Measurements from ENCODE around the gene UBE3C.

DNA sequence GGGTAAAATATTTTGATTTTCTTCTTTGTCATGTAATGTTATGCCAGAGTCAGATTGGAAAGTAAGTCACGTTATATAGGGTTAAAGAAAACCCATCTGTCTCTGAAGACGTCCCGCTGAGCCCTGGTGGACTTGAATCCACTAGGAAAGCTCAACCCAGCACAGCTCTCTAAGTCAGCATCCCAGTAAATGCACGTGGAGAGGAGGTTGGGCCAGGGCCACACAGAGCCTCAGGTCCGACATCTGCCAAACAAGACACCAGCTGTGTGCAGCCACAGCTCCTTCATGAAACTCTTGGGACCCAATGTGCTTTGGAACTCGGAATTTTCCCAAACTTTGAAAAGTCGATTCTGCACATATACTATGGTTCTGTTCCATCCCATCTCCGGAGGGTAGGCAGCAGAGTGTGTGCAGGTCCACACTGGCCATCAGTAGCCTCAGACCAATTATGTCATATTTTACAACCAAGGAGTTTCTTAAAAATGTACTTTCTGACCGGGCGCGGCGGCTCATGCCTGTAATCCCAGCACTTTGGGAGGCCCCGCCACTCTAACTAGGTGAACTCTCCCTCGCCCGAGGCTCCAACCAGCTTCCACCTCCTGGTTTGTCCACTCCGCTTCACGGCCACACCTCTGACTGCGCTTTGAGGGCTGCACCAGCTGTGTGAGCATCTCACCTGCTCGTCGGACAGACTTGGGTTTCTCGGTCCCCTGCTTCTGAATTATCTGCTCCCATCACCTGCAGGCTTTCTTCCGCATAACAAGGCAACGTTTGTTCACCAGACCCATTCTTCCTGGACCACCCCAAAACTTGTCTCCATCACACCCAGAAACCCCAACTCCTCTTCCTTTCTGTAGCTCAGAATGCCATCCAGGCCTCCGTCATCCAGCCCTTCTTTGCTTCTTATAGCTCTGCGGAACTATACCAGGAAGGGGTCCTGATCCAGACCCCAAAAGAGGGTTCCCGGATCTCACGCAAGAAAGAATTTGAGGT, 168.4 kb downstream of the UBE3C start:
- TF ChIP-seq, protein P1, sequence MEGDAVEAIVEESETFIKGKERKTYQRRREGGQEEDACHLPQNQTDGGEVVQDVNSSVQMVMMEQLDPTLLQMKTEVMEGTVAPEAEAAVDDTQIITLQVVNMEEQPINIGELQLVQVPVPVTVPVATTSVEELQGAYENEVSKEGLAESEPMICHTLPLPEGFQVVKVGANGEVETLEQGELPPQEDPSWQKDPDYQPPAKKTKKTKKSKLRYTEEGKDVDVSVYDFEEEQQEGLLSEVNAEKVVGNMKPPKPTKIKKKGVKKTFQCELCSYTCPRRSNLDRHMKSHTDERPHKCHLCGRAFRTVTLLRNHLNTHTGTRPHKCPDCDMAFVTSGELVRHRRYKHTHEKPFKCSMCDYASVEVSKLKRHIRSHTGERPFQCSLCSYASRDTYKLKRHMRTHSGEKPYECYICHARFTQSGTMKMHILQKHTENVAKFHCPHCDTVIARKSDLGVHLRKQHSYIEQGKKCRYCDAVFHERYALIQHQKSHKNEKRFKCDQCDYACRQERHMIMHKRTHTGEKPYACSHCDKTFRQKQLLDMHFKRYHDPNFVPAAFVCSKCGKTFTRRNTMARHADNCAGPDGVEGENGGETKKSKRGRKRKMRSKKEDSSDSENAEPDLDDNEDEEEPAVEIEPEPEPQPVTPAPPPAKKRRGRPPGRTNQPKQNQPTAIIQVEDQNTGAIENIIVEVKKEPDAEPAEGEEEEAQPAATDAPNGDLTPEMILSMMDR (IDR thresholded peaks at IDR 0.05), result no peak
- TF ChIP-seq POLR2A (IDR thresholded peaks at IDR 0.05), result no peak
